Activated T-helper 2 cell treated with anti-CD3 and anti-CD28 coated beads, Interferon-gamma antibody, Interleukin-2, Interleukin-4, amounts not matched to agents 10 μg/mL and 5 μg/mL and 100 μg/mL, durations not matched to agents 14 hours and 24 hours and 36 hours (primary cell): ENCODE data around the gene ZNF408. TPM values are rescaled to one million over a fixed set of nuclear protein-coding genes. Genes with fewer than 3 reads are reported as not detected.
"Not testable (repeated sequence)": the region's sequence is repeated elsewhere in the genome, so short reads cannot be mapped to it uniquely, and the experiment has no call there.

Experiments
- DNase-seq: peaks from one replicate; pipeline ENCODE4 v3.0.0; 2021; ENCODE audit warnings: low spot score
- H3K27ac Mint-ChIP-seq: one replicate; pipeline ENCODE4 v1.8.0; 2021; ENCODE audit warnings: mixed read lengths
- H3K27me3 Mint-ChIP-seq: one replicate; pipeline ENCODE4 v1.8.0; 2021; ENCODE audit warnings: low read depth, mixed read lengths
- H3K36me3 Mint-ChIP-seq: one replicate; pipeline ENCODE4 v1.8.0; 2021; ENCODE audit warnings: low read depth, mixed read lengths
- H3K4me1 Mint-ChIP-seq: one replicate; pipeline ENCODE4 v1.8.0; 2021; ENCODE audit warnings: low read depth, mixed read lengths
- H3K4me3 Mint-ChIP-seq: one replicate; pipeline ENCODE4 v1.8.0; 2021; ENCODE audit warnings: low read depth, mild to moderate bottlenecking, moderate library complexity, mixed read lengths
- H3K9me3 Mint-ChIP-seq: one replicate; pipeline ENCODE4 v1.8.0; 2021; ENCODE audit warnings: mixed read lengths
- intact Hi-C: fragments of 100-400 bp; cut with micrococcal nuclease; formaldehyde crosslinking; loops from one replicate; pipeline ENCODE4 v1.15.1; 2023
- total RNA-seq: library from RNA; stranded (reverse); gene quantifications from 2 replicates; pipeline ENCODE4 v1.2.3, GENCODE V29; 2022

ZNF408 gene
- total RNA-seq, 1 donor from 2014 or later, result 12.2 TPM

DNA sequence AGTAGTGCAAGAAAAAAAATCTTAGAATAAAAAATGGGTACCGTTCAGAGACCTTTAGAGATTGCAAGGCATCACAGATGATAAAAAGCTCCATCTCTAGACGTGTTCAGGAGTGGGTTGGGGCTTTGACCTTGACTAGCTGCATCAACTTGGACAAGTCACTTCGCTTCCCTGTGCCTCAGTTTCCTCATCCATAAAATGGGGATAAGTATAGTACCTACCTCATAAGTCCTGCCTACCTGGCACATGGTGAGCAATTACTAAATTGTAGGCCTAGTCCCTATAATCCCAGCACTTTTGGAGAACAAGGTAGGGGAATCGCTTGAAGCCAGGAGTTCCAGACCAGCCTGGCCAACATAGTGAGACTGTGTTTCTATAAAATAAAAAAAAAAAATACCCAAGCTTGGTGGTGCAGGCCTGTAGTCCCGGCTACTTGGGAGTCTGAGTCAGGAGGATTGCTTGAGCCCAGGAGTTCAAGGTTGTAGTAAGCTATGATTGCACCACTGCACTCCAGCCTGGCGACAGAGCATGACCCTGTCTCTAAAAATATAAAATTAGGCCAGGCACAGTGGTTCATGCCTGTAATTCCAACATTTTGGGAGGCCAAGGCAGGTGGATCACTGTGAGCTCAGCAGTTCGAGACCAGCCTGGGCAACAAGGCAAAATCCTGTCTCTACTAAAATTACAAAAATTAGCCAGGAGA lies 12.2 kb downstream of the ZNF408 start:
- Mint-ChIP-seq H3K27me3 (no peaks in the 10 kb centered on the region), H3K27ac (no peak overlapping the region), H3K36me3 (no peaks in the 10 kb centered on the region), H3K9me3 (no peaks in the 10 kb centered on the region), H3K4me1 (no peaks in the 10 kb centered on the region), H3K4me3 (no peak overlapping the region)
- no peak for DNase-seq
- intact Hi-C loops, result no loop called here

- H3K36me3 Mint-ChIP-seq, DNase-seq, H3K9me3 Mint-ChIP-seq, H3K4me3 Mint-ChIP-seq, H3K27ac Mint-ChIP-seq, H3K4me1 Mint-ChIP-seq, intact Hi-C loops, H3K27me3 Mint-ChIP-seq: not testable (repeated sequence)
These were observed 17.0 kb downstream of the ZNF408 start for GRCh38 chr11:46717825-46718154.

DNA sequence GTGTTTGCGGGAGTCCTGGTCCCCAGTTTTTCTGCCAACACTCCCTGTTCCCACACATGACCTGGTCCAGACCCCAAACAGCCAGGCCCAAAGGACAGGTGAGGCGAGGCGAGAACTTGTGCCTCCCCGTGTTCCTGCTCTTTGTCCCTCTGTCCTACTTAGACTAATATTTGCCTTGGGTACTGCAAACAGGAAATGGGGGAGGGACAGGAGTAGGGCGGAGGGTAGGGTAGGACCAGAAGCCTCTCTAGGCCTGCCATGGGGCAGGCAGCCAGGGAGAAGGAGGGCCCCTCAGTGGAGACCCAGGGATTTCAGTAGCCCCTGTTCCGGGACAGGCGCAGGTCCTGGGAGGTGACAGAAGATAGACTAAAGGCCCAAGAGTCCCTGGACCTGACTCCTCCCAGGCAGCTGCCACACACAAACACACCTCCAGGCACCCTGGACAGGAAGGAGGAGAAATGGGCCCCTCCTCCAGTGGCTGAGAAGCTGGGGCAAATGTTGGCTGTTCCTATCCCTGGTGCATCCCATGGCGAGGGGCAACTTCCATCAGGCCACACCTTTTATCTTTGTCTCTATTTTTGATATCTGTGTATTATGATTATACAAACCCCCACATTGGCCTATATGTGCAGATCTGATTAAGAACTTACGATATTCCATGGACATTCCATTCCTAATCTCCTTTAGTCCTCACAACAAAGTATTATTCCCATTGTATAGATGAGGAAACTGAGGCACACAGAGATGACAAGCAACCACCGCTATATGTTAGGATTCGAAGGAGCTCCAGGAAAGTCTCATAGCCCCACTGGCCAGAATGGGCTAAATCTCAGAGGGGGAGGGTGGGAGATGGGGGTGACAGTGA lies 17.6 kb downstream of the ZNF408 start:
- H3K4me1 Mint-ChIP-seq, result no peaks in the 10 kb centered on the region
- H3K27ac Mint-ChIP-seq, result no peak overlapping the region
- H3K9me3 Mint-ChIP-seq, result no peaks in the 10 kb centered on the region
- H3K36me3 Mint-ChIP-seq, result no peaks in the 10 kb centered on the region
- H3K27me3 Mint-ChIP-seq, result no peaks in the 10 kb centered on the region
- no peak overlapping the region for H3K4me3 Mint-ChIP-seq
- intact Hi-C loops, result no loop called here
- DNase-seq, result no peak

GRCh38 chr11:46719048-46719542 lies 18.3 kb downstream of the ZNF408 start, which contains the start of gene F2:
Gene F2, plus strand, starts transcription at chr11:46719213. Its CDS starts 23 bp downstream, at chr11:46719236.
- H3K36me3 Mint-ChIP-seq, result no peaks in the 10 kb centered on the region
- no peak within 1 kb of the TSS for H3K4me3 Mint-ChIP-seq
- no peak within 1 kb of the TSS for H3K27ac Mint-ChIP-seq
- DNase-seq, result no peak
- H3K27me3 Mint-ChIP-seq, result no peaks in the 10 kb centered on the region
- no peaks in the 10 kb centered on the region for H3K9me3 Mint-ChIP-seq
- H3K4me1 Mint-ChIP-seq, result no peaks in the 10 kb centered on the region
- intact Hi-C loops, result no loop called here

GRCh38 chr11:46719543-46720218 lies 18.9 kb downstream of the ZNF408 start:
- H3K27ac Mint-ChIP-seq, result no peak overlapping the region
- no peaks in the 10 kb centered on the region for H3K27me3 Mint-ChIP-seq
- no peaks in the 10 kb centered on the region for H3K36me3 Mint-ChIP-seq

GRCh38 chr11:46721286-46721685 lies 20.5 kb downstream of the ZNF408 start:
- no peak for DNase-seq
- Mint-ChIP-seq H3K4me3 (no peak overlapping the region), H3K27ac (no peak overlapping the region), H3K9me3 (no peaks in the 10 kb centered on the region), H3K4me1 (no peaks in the 10 kb centered on the region), H3K27me3 (no peaks in the 10 kb centered on the region), H3K36me3 (no peaks in the 10 kb centered on the region)
- intact Hi-C loops, result no loop called here

More at GRCh38 chr11:46719543-46720218, 18.9 kb downstream of the ZNF408 start:
- Mint-ChIP-seq H3K4me3 (no peak overlapping the region), H3K9me3 (no peaks in the 10 kb centered on the region), H3K4me1 (no peaks in the 10 kb centered on the region)
- intact Hi-C loops, result no loop called here
- DNase-seq, result no peak

GRCh38 chr11:46722566-46723358 lies 21.9 kb downstream of the ZNF408 start:
- Mint-ChIP-seq H3K27me3 (no peaks in the 10 kb centered on the region), H3K4me1 (no peaks in the 10 kb centered on the region), H3K36me3 (no peaks in the 10 kb centered on the region), H3K4me3 (no peak overlapping the region), H3K9me3 (no peaks in the 10 kb centered on the region), H3K27ac (no peak overlapping the region)
- no peak for DNase-seq
- intact Hi-C loops, result no loop called here

GRCh38 chr11:46723359-46723680 lies 22.5 kb downstream of the ZNF408 start:
- no peak overlapping the region for H3K27ac Mint-ChIP-seq
- H3K4me1 Mint-ChIP-seq, result no peaks in the 10 kb centered on the region

GRCh38 chr11:46724088-46724487 lies 23.3 kb downstream of the ZNF408 start:
- H3K4me3 Mint-ChIP-seq, result no peak overlapping the region
- no peaks in the 10 kb centered on the region for H3K27me3 Mint-ChIP-seq
- DNase-seq, result no peak
- no peaks in the 10 kb centered on the region for H3K9me3 Mint-ChIP-seq
- H3K4me1 Mint-ChIP-seq, result no peaks in the 10 kb centered on the region
- H3K27ac Mint-ChIP-seq, result no peak overlapping the region
- H3K36me3 Mint-ChIP-seq, result no peaks in the 10 kb centered on the region
- intact Hi-C loops, result no loop called here

More at GRCh38 chr11:46723359-46723680, 22.5 kb downstream of the ZNF408 start:
- intact Hi-C loops, result no loop called here
- DNase-seq, result no peak
- H3K36me3 Mint-ChIP-seq, result no peaks in the 10 kb centered on the region
- no peaks in the 10 kb centered on the region for H3K9me3 Mint-ChIP-seq
- H3K27me3 Mint-ChIP-seq, result no peaks in the 10 kb centered on the region
- H3K4me3 Mint-ChIP-seq, result no peak overlapping the region

DNA sequence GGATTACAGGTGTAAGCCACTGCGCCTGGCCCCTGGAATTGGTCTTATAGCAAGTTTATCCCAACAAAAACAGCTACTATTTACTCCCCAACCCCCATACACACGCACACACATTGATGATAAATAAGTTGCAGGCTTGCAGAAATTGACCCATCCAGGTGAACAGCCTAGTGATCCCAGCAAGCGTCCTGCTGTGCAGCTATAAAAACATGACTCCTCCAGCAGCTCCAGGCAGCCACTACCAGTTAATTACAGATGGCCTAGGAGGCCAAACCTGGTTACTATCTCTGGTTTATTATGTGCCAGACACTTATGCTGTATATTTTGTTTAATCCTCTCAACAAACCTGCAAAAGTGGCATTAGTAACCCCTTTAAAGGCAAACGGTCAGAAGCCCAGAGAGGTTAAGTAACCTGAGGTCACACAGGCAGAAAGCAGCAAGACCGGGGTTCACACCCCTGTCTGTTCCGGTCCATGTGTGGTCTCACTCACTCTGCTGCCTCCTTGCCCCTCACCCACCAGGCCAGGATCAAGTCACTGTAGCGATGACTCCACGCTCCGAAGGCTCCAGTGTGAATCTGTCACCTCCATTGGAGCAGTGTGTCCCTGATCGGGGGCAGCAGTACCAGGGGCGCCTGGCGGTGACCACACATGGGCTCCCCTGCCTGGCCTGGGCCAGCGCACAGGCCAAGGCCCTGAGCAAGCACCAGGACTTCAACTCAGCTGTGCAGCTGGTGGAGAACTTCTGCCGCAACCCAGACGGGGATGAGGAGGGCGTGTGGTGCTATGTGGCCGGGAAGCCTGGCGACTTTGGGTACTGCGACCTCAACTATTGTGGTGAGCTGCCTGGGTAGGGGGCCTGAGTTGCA lies 24.7 kb downstream of the ZNF408 start:
- Mint-ChIP-seq H3K36me3 (no peaks in the 10 kb centered on the region), H3K9me3 (no peaks in the 10 kb centered on the region), H3K27me3 (no peaks in the 10 kb centered on the region), H3K27ac (no peak overlapping the region), H3K4me3 (no peak overlapping the region), H3K4me1 (no peaks in the 10 kb centered on the region)
- intact Hi-C loops, result no loop called here
- DNase-seq, result no peak

GRCh38 chr11:46726206-46726862 lies 25.5 kb downstream of the ZNF408 start:
- no peaks in the 10 kb centered on the region for H3K36me3 Mint-ChIP-seq
- no peaks in the 10 kb centered on the region for H3K4me1 Mint-ChIP-seq
- H3K4me3 Mint-ChIP-seq, result no peak overlapping the region
- H3K9me3 Mint-ChIP-seq, result no peaks in the 10 kb centered on the region
- no peak overlapping the region for H3K27ac Mint-ChIP-seq
- no peak for DNase-seq
- intact Hi-C loops, result no loop called here
- H3K27me3 Mint-ChIP-seq, result no peaks in the 10 kb centered on the region
